ENCODE data around the gene XK.

- TF ChIP-seq POLR2A (IDR thresholded peaks at IDR 0.05), result no peak
- TF ChIP-seq CTCF (IDR thresholded peaks at IDR 0.05), result no peak
Observed at GRCh38 chrX:37745835-37746217, 60.2 kb downstream of the XK start.
